Endothelial cell of umbilical vein (primary cell): ENCODE data around the gene DHDDS. TPM values are rescaled to one million over a fixed set of nuclear protein-coding genes. Genes with fewer than 3 reads are reported as not detected.

ENCODE experiments used
- BruUV-seq: library from RNA; stranded (reverse); fragments of 400-500 nt; replicated peaks from 2 replicates; lab custom pipeline; 2021; lab: Mats Ljungman, UMichigan
- CTCF ChIA-PET: fragments of 300-600, 350-600 bp; sonication (Branson Sonifier 250); formaldehyde crosslinking; loops from one replicate; lab custom pipeline; 2021; ENCODE audit warnings: antibody characterized with exemption, inconsistent platforms; lab: Charles Lee
- POLR2A ChIA-PET: fragments of 300-600, 350-600 bp; sonication (Branson Sonifier 250); formaldehyde crosslinking; loops from one replicate; lab custom pipeline; 2021; ENCODE audit warnings: antibody characterized with exemption, inconsistent platforms; lab: Charles Lee
- DNase-seq: peaks from one replicate; pipeline ENCODE4 v3.0.0-alpha.2; 2011; ENCODE audit warnings: low read depth, low spot score
- FAIRE-seq: peaks from 2 replicates; lab custom pipeline; 2011; peaks lifted over from hg19 to GRCh38; lab: Jason Lieb, UNC
- H2AFZ ChIP-seq: 2 replicates; pipeline ENCODE4 v1.6.0; 2012; ENCODE audit warnings: low read depth, low read length, control low read depth, inconsistent platforms
- H3K27ac ChIP-seq: 2 replicates; pipeline ENCODE4 v1.5.1; 2011; ENCODE audit warnings: low read depth, mild to moderate bottlenecking, control low read depth, low read length, moderate library complexity; ENCODE audit not compliant: insufficient read depth
- H3K27me3 ChIP-seq, 2 experiments: 2 replicates each; pipeline versions ENCODE4 v1.6.0 to v1.6.1; 2011; ENCODE audit warnings: low read length in 2 of 2, mixed read lengths in 1 of 2; ENCODE audit not compliant: control insufficient read depth in 2 of 2, insufficient read depth in 2 of 2
- H3K36me3 ChIP-seq, 2 experiments: 2 replicates in 1 of 2; 3 replicates in 1 of 2; pipeline ENCODE4 v1.5.1; 2011; ENCODE audit warnings: low read length in 2 of 2, mild to moderate bottlenecking in 1 of 2, moderate library complexity in 1 of 2; ENCODE audit not compliant: control insufficient read depth in 2 of 2, insufficient read depth in 2 of 2; ENCODE audit errors: extremely low read depth in 1 of 2
- H3K4me1 ChIP-seq: 3 replicates; pipeline ENCODE4 v1.5.1; 2011; ENCODE audit warnings: mild to moderate bottlenecking, low read length; ENCODE audit not compliant: control insufficient read depth, insufficient read depth; ENCODE audit errors: extremely low read depth
- H3K4me2 ChIP-seq: 2 replicates; pipeline ENCODE4 v1.6.1; 2011; ENCODE audit warnings: low read length, control low read depth, mixed read lengths; ENCODE audit not compliant: insufficient read depth
- H3K4me3 ChIP-seq, 3 experiments: fragments of 200-600 bp in 1 of 3; sonication (generic), shearing (Covaris generic) in 1 of 3; replicated peaks in 1 of 3; 2 replicates each; pipeline ENCODE4 v1.5.1; 2011 to 2016; ENCODE audit warnings: control low read depth in 3 of 3, low read length in 3 of 3, mild to moderate bottlenecking in 2 of 3, inconsistent platforms in 1 of 3, low read depth in 1 of 3, moderate library complexity in 1 of 3; ENCODE audit not compliant: insufficient read depth in 1 of 3
- H3K79me2 ChIP-seq: 2 replicates; pipeline ENCODE4 v1.6.0; 2012; ENCODE audit warnings: low read length, inconsistent platforms; ENCODE audit not compliant: control insufficient read depth, insufficient read depth
- H3K9ac ChIP-seq: replicated peaks from 2 replicates; pipeline ENCODE3; 2011; ENCODE audit warnings: low read length, control low read depth; ENCODE audit not compliant: insufficient read depth; ENCODE audit errors: extremely low read depth
- H3K9me1 ChIP-seq: replicated peaks from 3 replicates; pipeline ENCODE4 v1.6.0; 2011; ENCODE audit warnings: mild to moderate bottlenecking, low read length; ENCODE audit not compliant: control insufficient read depth, insufficient read depth; ENCODE audit errors: extremely low read depth
- H3K9me3 ChIP-seq: replicated peaks from 2 replicates; pipeline ENCODE4 v1.5.1; 2012; ENCODE audit warnings: low read length, inconsistent platforms; ENCODE audit not compliant: control insufficient read depth, insufficient read depth
- H4K20me1 ChIP-seq: replicated peaks from 2 replicates; pipeline ENCODE3; 2011; ENCODE audit warnings: mild to moderate bottlenecking, low read length; ENCODE audit not compliant: control insufficient read depth, insufficient read depth; ENCODE audit errors: extremely low read depth
- CTCF ChIP-seq, 2 donors: IDR thresholded peaks; 1 replicate in 1 of 2; 2 replicates in 1 of 2; pipeline ENCODE4 v1.5.1; 2011; ENCODE audit warnings: low read length in 2 of 2, mild to moderate bottlenecking in 2 of 2, moderate library complexity in 2 of 2, control low read depth in 1 of 2, inconsistent platforms in 1 of 2, low read depth in 1 of 2; ENCODE audit not compliant: insufficient read depth in 1 of 2; ENCODE audit errors: extremely low read depth in 1 of 2
- EZH2 ChIP-seq: IDR thresholded peaks from 2 replicates; pipeline ENCODE4 v1.6.1; 2012; ENCODE audit warnings: borderline replicate concordance, low read depth, mild to moderate bottlenecking, moderate library complexity, low read length, inconsistent platforms; ENCODE audit not compliant: severe bottlenecking
- FOS ChIP-seq: IDR thresholded peaks from 2 replicates; pipeline ENCODE4 v1.6.1; 2011; ENCODE audit warnings: mild to moderate bottlenecking, low read length, moderate library complexity, borderline replicate concordance; ENCODE audit not compliant: insufficient read depth
- GATA2 ChIP-seq: IDR thresholded peaks from 2 replicates; pipeline ENCODE4 v1.7.0; 2011; ENCODE audit warnings: low read depth, mild to moderate bottlenecking, moderate library complexity, mixed read lengths, low read length; ENCODE audit not compliant: insufficient read length, insufficient read depth
- JUN ChIP-seq: IDR thresholded peaks from 2 replicates; pipeline ENCODE4 v1.6.1; 2011; ENCODE audit warnings: borderline replicate concordance, low read depth; ENCODE audit not compliant: insufficient read length, insufficient read depth
- MAX ChIP-seq: IDR thresholded peaks from 2 replicates; pipeline ENCODE4 v1.6.1; 2011; ENCODE audit not compliant: insufficient read depth, insufficient read length
- MYC ChIP-seq: IDR thresholded peaks from one replicate; pipeline ENCODE4 v1.6.1; 2011; ENCODE audit warnings: mild to moderate bottlenecking, low read depth, low read length
- POLR2A ChIP-seq: IDR thresholded peaks from 2 replicates; pipeline ENCODE4 v1.6.1; 2012; ENCODE audit warnings: low read depth, mild to moderate bottlenecking, control low read depth, low read length
- POLR2AphosphoS5 ChIP-seq: IDR thresholded peaks from 2 replicates; pipeline ENCODE4 v1.6.1; 2012; ENCODE audit warnings: low read depth, mild to moderate bottlenecking, control low read depth, low read length, moderate library complexity; ENCODE audit not compliant: insufficient read depth
- dilution Hi-C: fragments of 300-500 bp; cut with MboI; formaldehyde crosslinking; loops from one replicate; pipeline ENCODE4 v1.15.0; 2019; ENCODE audit warnings: low sequenced_read_pairs; ENCODE audit not compliant: extremely low pct_ligation_motif_present
- intact Hi-C: fragments of 100-400 bp; cut with micrococcal nuclease; formaldehyde crosslinking; loops from one replicate; pipeline ENCODE4 v1.10.0; 2022
- polyA plus RNA-seq, 4 experiments: library from polyadenylated mRNA; depleted of rRNA in 3 of 4; stranded (reverse) in 3 of 4; unstranded in 1 of 4; fragments of >200 nt; gene quantifications; 2 replicates each; pipeline versions ENCODE4 v1.2.1 to v1.2.3, GENCODE V29; 2011 to 2012; ENCODE audit warnings: missing spikeins in 1 of 4
- total RNA-seq: library from RNA; stranded (reverse); gene quantifications from 2 replicates; pipeline ENCODE4 v1.2.3, GENCODE V29; 2021

The DHDDS gene
- total and polyA plus RNA-seq, 2 donors (not counting 3 experiments of a cell fraction or from before 2014, with no cell fraction given) = 51.3 to 70.7 TPM

GRCh38 chr1:26418865-26419349, 13.2 kb upstream of the DHDDS start:
- no peak overlapping the region for H3K9ac ChIP-seq
- no peaks in the 10 kb centered on the region for H3K4me1 ChIP-seq
- ChIA-PET CTCF (interaction anchor here (2.5 to 4.6 kb wide), 2 partner anchors 16 to 28 kb away, joined by 15 to 102 read pairs; no protein-coding TSS in a partner anchor), POLR2A (no interaction called here)
- H3K36me3 ChIP-seq = no peaks in the 10 kb centered on the region
- H3K4me2 ChIP-seq = no peak overlapping the region
- H4K20me1 ChIP-seq = no peaks in the 10 kb centered on the region
- no peak overlapping the region for H2AFZ ChIP-seq
- intact Hi-C loops = no loop called here
- no peaks in the 10 kb centered on the region for H3K79me2 ChIP-seq
- no peak overlapping the region for H3K27ac ChIP-seq
- H3K9me1 ChIP-seq = no peaks in the 10 kb centered on the region
- FAIRE-seq (no peak), DNase-seq (no peak)
- no TSS peak for BruUV-seq
- TF ChIP-seq MAX (no peak), GATA2 (no peak), POLR2A (no peak), JUN (no peak), EZH2 (no peak), MYC (no peak), POLR2AphosphoS5 (no peak), FOS (no peak), CTCF (IDR thresholded peaks at IDR 0.05; ENCODE audit: extremely low read depth in 1 of 2, insufficient read depth in 1 of 2, low read depth in 1 of 2, low read length in 2 of 2) (no peak)
- H3K27me3 ChIP-seq = peaks cover 25 to 28% of the 10 kb centered on the region in 2 experiments
- no peak overlapping the region for H3K4me3 ChIP-seq
- dilution Hi-C loops = no loop called here
- H3K9me3 ChIP-seq = no peaks in the 10 kb centered on the region
